ENCODE data around the gene PDE10A.

DNA sequence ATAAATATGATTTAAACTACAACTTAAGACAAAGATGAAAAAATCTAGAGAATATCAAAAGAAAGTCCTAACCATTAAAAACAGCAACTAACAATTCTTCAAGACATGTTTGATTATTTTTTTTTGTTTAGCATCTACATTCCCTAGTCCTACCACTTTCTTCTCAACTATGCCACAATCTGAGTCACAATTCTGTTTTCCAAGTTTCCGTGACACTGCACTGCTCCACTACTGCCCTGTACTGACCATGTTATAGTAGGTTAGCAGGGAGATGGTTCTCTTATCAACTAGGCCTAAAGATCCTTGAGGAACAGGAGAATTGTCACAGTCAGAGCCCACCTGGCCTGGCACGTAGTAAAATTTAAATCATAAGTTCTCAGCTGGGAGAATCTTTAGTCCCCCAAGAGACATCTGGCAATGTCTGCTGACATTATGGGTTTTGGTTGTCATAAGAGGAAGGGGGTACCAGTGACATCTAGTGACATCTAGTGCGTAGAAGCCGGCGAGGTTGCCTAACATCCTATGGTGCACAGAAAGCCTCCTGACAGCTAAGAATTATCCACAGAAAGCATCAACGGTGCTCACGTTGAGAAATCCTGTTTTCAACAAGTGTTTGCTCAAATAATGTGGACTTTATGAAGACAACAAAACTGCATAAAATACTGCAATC, 100.5 kb downstream of the PDE10A start:
- no peak for TF ChIP-seq POLR2A (IDR thresholded peaks at IDR 0.05)
- TF ChIP-seq, protein P1, sequence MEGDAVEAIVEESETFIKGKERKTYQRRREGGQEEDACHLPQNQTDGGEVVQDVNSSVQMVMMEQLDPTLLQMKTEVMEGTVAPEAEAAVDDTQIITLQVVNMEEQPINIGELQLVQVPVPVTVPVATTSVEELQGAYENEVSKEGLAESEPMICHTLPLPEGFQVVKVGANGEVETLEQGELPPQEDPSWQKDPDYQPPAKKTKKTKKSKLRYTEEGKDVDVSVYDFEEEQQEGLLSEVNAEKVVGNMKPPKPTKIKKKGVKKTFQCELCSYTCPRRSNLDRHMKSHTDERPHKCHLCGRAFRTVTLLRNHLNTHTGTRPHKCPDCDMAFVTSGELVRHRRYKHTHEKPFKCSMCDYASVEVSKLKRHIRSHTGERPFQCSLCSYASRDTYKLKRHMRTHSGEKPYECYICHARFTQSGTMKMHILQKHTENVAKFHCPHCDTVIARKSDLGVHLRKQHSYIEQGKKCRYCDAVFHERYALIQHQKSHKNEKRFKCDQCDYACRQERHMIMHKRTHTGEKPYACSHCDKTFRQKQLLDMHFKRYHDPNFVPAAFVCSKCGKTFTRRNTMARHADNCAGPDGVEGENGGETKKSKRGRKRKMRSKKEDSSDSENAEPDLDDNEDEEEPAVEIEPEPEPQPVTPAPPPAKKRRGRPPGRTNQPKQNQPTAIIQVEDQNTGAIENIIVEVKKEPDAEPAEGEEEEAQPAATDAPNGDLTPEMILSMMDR (IDR thresholded peaks at IDR 0.05): no peak
- no peak for TF ChIP-seq EP300 (IDR thresholded peaks at IDR 0.05)
- no peak for TF ChIP-seq POLR2AphosphoS5 (IDR thresholded peaks at IDR 0.05)

All from suprapubic skin (tissue), 4 donors.